PC-9 (cell line): Measurements from ENCODE around the gene MFNG.
"Not testable (repeated sequence)": the region's sequence is repeated elsewhere in the genome, so short reads cannot be mapped to it uniquely, and the experiment has no call there.

Experiments used
- CTCF ChIP-seq: fragments of 200-600 bp; sonication (generic); conservative IDR thresholded peaks from 2 replicates; pipeline ENCODE4 v1.6.1; 2017; ENCODE audit warnings: mixed run types, antibody characterized with exemption, mild to moderate bottlenecking, moderate library complexity
- EZH2 ChIP-seq: fragments of 200-600 bp; sonication (generic); IDR thresholded peaks from 2 replicates; pipeline ENCODE4 v1.8.0; 2017; ENCODE audit warnings: antibody characterized with exemption, low read depth

- TF ChIP-seq CTCF, EZH2: not testable (repeated sequence)
Measured at GRCh38 chr22:37527952-37528351, 41.8 kb upstream of the MFNG start.
